Measurements from ENCODE around the gene EP300.
"Not testable (repeated sequence)": the region's sequence is repeated elsewhere in the genome, so short reads cannot be mapped to it uniquely, and the experiment has no call there.

The EP300 gene

GRCh38 chr22:41127451-41127850 lies 35.1 kb downstream of the EP300 start:
- H3K4me3 ChIP-seq (ENCODE audit: low read depth, low read length), result no peak overlapping the region
- no peak for DNase-seq (ENCODE audit: low read depth, low spot score)
- TF ChIP-seq CTCF (IDR thresholded peaks at IDR 0.05; ENCODE audit: low read depth, low read length), result no peak
- in situ Hi-C loops (cut with HindIII; ENCODE audit: low sequenced_read_pairs), result no loop called here

- no peak overlapping the region for H3K4me3 ChIP-seq (ENCODE audit: low read depth, low read length)
- in situ Hi-C loops (cut with HindIII; ENCODE audit: low sequenced_read_pairs), result no loop called here
- no peak for DNase-seq (ENCODE audit: low read depth, low spot score)
- no peak for TF ChIP-seq CTCF (IDR thresholded peaks at IDR 0.05; ENCODE audit: low read depth, low read length)
These were observed 36.2 kb downstream of the EP300 start for GRCh38 chr22:41128606-41129005.

- no peak for DNase-seq (ENCODE audit: low read depth, low spot score)
- in situ Hi-C loops (cut with HindIII; ENCODE audit: low sequenced_read_pairs), result no loop called here
- no peak for TF ChIP-seq CTCF (IDR thresholded peaks at IDR 0.05; ENCODE audit: low read depth, low read length)
- no peak overlapping the region for H3K4me3 ChIP-seq (ENCODE audit: low read depth, low read length)
These were observed 40.2 kb downstream of the EP300 start for GRCh38 chr22:41132550-41132949.

- H3K4me3 ChIP-seq (ENCODE audit: low read depth, low read length), result no peak overlapping the region
- in situ Hi-C loops (cut with HindIII; ENCODE audit: low sequenced_read_pairs), result no loop called here
- no peak for TF ChIP-seq CTCF (IDR thresholded peaks at IDR 0.05; ENCODE audit: low read depth, low read length)
- DNase-seq (ENCODE audit: low read depth, low spot score), result no peak
These were observed 48.1 kb downstream of the EP300 start for GRCh38 chr22:41140365-41140957.

- H3K4me3 ChIP-seq (ENCODE audit: low read depth, low read length); DNase-seq (ENCODE audit: low read depth, low spot score); in situ Hi-C loops (cut with HindIII; ENCODE audit: low sequenced_read_pairs): not testable (repeated sequence)
These were observed 53.5 kb downstream of the EP300 start for GRCh38 chr22:41145921-41146320.

- H3K4me3 ChIP-seq (ENCODE audit: low read depth, low read length), result no peak overlapping the region
- no peak for TF ChIP-seq CTCF (IDR thresholded peaks at IDR 0.05; ENCODE audit: low read depth, low read length)
- in situ Hi-C loops (cut with HindIII; ENCODE audit: low sequenced_read_pairs), result no loop called here
- no peak for DNase-seq (ENCODE audit: low read depth, low spot score)
These were observed 54.2 kb downstream of the EP300 start for GRCh38 chr22:41146573-41146972.

- DNase-seq (ENCODE audit: low read depth, low spot score), result no peak
- no peak for TF ChIP-seq CTCF (IDR thresholded peaks at IDR 0.05; ENCODE audit: low read depth, low read length)
- no peak overlapping the region for H3K4me3 ChIP-seq (ENCODE audit: low read depth, low read length)
- in situ Hi-C loops (cut with HindIII; ENCODE audit: low sequenced_read_pairs), result no loop called here
These were observed 55.3 kb downstream of the EP300 start for GRCh38 chr22:41147722-41148121.

All from astrocyte of the spinal cord (primary cell).